HEK293 (cell line): Measurements from ENCODE around the gene COL5A1.

Source experiments
- CTCF ChIA-PET: fragments of 350-600 bp; formaldehyde crosslinking; extraction: SDS; loops from one replicate; lab custom pipeline; 2021; ENCODE audit warnings: antibody characterized with exemption; lab: Yijun Ruan, JAX
- POLR2A ChIA-PET: fragments of 300-600 bp; formaldehyde crosslinking; extraction: SDS; loops from one replicate; lab custom pipeline; 2020; ENCODE audit warnings: antibody characterized with exemption, inconsistent platforms; lab: Yijun Ruan, JAX
- H3K27ac ChIP-seq: fragments of 200-500 bp; sonication (Bioruptor generic); 2 replicates; pipeline ENCODE4 v1.5.1; 2014; ENCODE audit warnings: low read depth, low read length, control low read depth, inconsistent platforms; ENCODE audit errors: extremely low read depth
- H3K36me3 ChIP-seq, 2 experiments: fragments of 200-500 bp in 1 of 2; sonication (Bioruptor generic) in 1 of 2; 1 replicate in 1 of 2; 2 replicates in 1 of 2; pipeline ENCODE4 v1.5.1; 2014 to 2017; ENCODE audit warnings: inconsistent platforms in 2 of 2, low read length in 2 of 2; ENCODE audit not compliant: control insufficient read depth in 2 of 2, insufficient read depth in 1 of 2
- H3K4me1 ChIP-seq: fragments of 200-500 bp; sonication (Bioruptor generic); 2 replicates; pipeline ENCODE4 v1.5.1; 2014; ENCODE audit warnings: mild to moderate bottlenecking, low read length, inconsistent platforms; ENCODE audit not compliant: control insufficient read depth, insufficient read depth
- H3K4me3 ChIP-seq: 2 replicates; pipeline ENCODE4 v1.5.1; 2011; ENCODE audit warnings: low read depth, mild to moderate bottlenecking, control low read depth, low read length, moderate library complexity
- H3K9me3 ChIP-seq: fragments of 200-500 bp; sonication (Bioruptor generic); 2 replicates; pipeline ENCODE4 v1.5.1; 2014; ENCODE audit warnings: low read depth, low read length, inconsistent platforms; ENCODE audit not compliant: control insufficient read depth, insufficient read depth
- CTCF ChIP-seq: fragments of 450-650 bp; formaldehyde crosslinking; IDR thresholded peaks from 2 replicates; pipeline ENCODE4 v1.5.1; 2016; ENCODE audit warnings: missing biosample characterization, missing genetic modification characterization
- HOXC10 ChIP-seq: sonication (generic); formaldehyde crosslinking; IDR thresholded peaks from 2 replicates; pipeline ENCODE4 v1.8.1; 2023; ENCODE audit warnings: mild to moderate bottlenecking, missing genetic modification reagents
- KLF9 ChIP-seq: fragments of 450-650 bp; formaldehyde crosslinking; IDR thresholded peaks from 2 replicates; pipeline ENCODE4 v1.5.1; 2016; ENCODE audit warnings: missing biosample characterization, missing genetic modification characterization, low read depth
- PBX3 ChIP-seq: sonication (generic); formaldehyde crosslinking; IDR thresholded peaks from 2 replicates; pipeline ENCODE4 v1.8.1; 2022; ENCODE audit warnings: mild to moderate bottlenecking, moderate library complexity, missing genetic modification reagents
- PRDM6 ChIP-seq: fragments of 450-650 bp; formaldehyde crosslinking; IDR thresholded peaks from 2 replicates; pipeline ENCODE4 v1.5.1; 2017; ENCODE audit warnings: missing biosample characterization, missing genetic modification characterization
- TSHZ1 ChIP-seq: fragments of 450-650 bp; formaldehyde crosslinking; IDR thresholded peaks from 2 replicates; pipeline ENCODE4 v1.5.1; 2016; ENCODE audit warnings: missing biosample characterization, missing genetic modification characterization, borderline replicate concordance
- ZNF138 ChIP-seq: fragments of 450-650 bp; formaldehyde crosslinking; IDR thresholded peaks from 2 replicates; pipeline ENCODE4 v1.5.1; 2016; ENCODE audit warnings: missing biosample characterization, missing genetic modification characterization, borderline replicate concordance
- ZNF169 ChIP-seq: fragments of 450-650 bp; formaldehyde crosslinking; IDR thresholded peaks from 2 replicates; pipeline ENCODE4 v1.5.1; 2016; ENCODE audit warnings: missing biosample characterization, missing genetic modification characterization
- ZNF202 ChIP-seq: fragments of 450-650 bp; formaldehyde crosslinking; IDR thresholded peaks from 2 replicates; pipeline ENCODE4 v1.5.1; 2016; ENCODE audit warnings: missing biosample characterization, missing genetic modification characterization, borderline replicate concordance
- ZNF274 ChIP-seq, 2 experiments: fragments of 200-500 bp in 1 of 2; fragments of 450-650 bp in 1 of 2; sonication (Bioruptor generic) in 1 of 2; formaldehyde crosslinking in 1 of 2; IDR thresholded peaks; 2 replicates each; pipeline versions ENCODE4 v1.5.1 to v1.6.1; 2014 to 2016; ENCODE audit warnings: borderline replicate concordance in 1 of 2, inconsistent platforms in 1 of 2, low read length in 1 of 2, missing biosample characterization in 1 of 2, missing genetic modification characterization in 1 of 2
- ZNF350 ChIP-seq: fragments of 450-650 bp; formaldehyde crosslinking; IDR thresholded peaks from 2 replicates; pipeline ENCODE4 v1.5.0; 2017; ENCODE audit warnings: missing biosample characterization, mild to moderate bottlenecking, missing genetic modification characterization
- ZNF398 ChIP-seq: fragments of 450-650 bp; formaldehyde crosslinking; IDR thresholded peaks from 2 replicates; pipeline ENCODE4 v1.5.1; 2017; ENCODE audit warnings: missing biosample characterization, missing genetic modification characterization
- ZNF404 ChIP-seq: fragments of 450-650 bp; formaldehyde crosslinking; IDR thresholded peaks from 2 replicates; pipeline ENCODE4 v1.5.1; 2017; ENCODE audit warnings: missing biosample characterization, missing genetic modification characterization
- ZNF48 ChIP-seq: fragments of 450-650 bp; formaldehyde crosslinking; IDR thresholded peaks from 2 replicates; pipeline ENCODE4 v1.5.1; 2016; ENCODE audit warnings: missing biosample characterization, missing genetic modification characterization
- ZNF544 ChIP-seq: fragments of 450-650 bp; formaldehyde crosslinking; IDR thresholded peaks from 2 replicates; pipeline ENCODE4 v1.5.0; 2017; ENCODE audit warnings: missing biosample characterization, missing genetic modification characterization
- ZNF629 ChIP-seq: fragments of 450-650 bp; formaldehyde crosslinking; IDR thresholded peaks from 2 replicates; pipeline ENCODE4 v1.5.1; 2017; ENCODE audit warnings: missing biosample characterization, missing genetic modification characterization
- ZNF639 ChIP-seq: fragments of 450-650 bp; formaldehyde crosslinking; IDR thresholded peaks from 2 replicates; pipeline ENCODE4 v1.5.1; 2016; ENCODE audit warnings: missing biosample characterization, missing genetic modification characterization
- ZNF670 ChIP-seq: fragments of 450-650 bp; formaldehyde crosslinking; IDR thresholded peaks from 2 replicates; pipeline ENCODE4 v1.5.1; 2016; ENCODE audit warnings: missing biosample characterization, missing genetic modification characterization, low read depth
- ZNF768 ChIP-seq: fragments of 450-650 bp; formaldehyde crosslinking; IDR thresholded peaks from 2 replicates; pipeline ENCODE4 v1.5.1; 2018; ENCODE audit warnings: missing biosample characterization, mild to moderate bottlenecking, missing genetic modification characterization
- ZNF777 ChIP-seq: fragments of 450-650 bp; formaldehyde crosslinking; IDR thresholded peaks from 2 replicates; pipeline ENCODE4 v1.5.1; 2017; ENCODE audit warnings: missing biosample characterization, missing genetic modification characterization, borderline replicate concordance
- ZNF785 ChIP-seq: fragments of 450-650 bp; formaldehyde crosslinking; IDR thresholded peaks from 2 replicates; pipeline ENCODE4 v1.5.1; 2016; ENCODE audit warnings: missing biosample characterization, missing genetic modification characterization
- ZNF791 ChIP-seq: fragments of 450-650 bp; formaldehyde crosslinking; IDR thresholded peaks from 2 replicates; pipeline ENCODE4 v1.5.1; 2016; ENCODE audit warnings: missing biosample characterization, missing genetic modification characterization

Gene COL5A1

GRCh38 chr9:134650431-134651190, 9.0 kb downstream of the COL5A1 start:
- no peaks in the 10 kb centered on the region for H3K9me3 ChIP-seq
- TF ChIP-seq CTCF = no peak
- TF ChIP-seq ZNF791 (tag by site-specific recombination) = no peak
- no peak for TF ChIP-seq ZNF169
- no peak for TF ChIP-seq ZNF138
- no peak for TF ChIP-seq HOXC10 (CRISPR knock-in tag)
- no peak for TF ChIP-seq ZNF629
- no peak for TF ChIP-seq ZNF274 (IDR thresholded peaks at IDR 0.05; ENCODE audit: low read length)
- TF ChIP-seq ZNF274 (tag by site-specific recombination; IDR thresholded peaks at IDR 0.05; ENCODE audit: borderline replicate concordance) = no peak
- TF ChIP-seq ZNF785 (tag by site-specific recombination) = no peak
- TF ChIP-seq PBX3 (CRISPR knock-in tag) = no peak
- TF ChIP-seq PRDM6 (tag by site-specific recombination) = no peak
- TF ChIP-seq ZNF202 (tag by site-specific recombination) = no peak
- TF ChIP-seq ZNF639 (tag by site-specific recombination) = no peak
- TF ChIP-seq ZNF350 (tag by site-specific recombination) = no peak
- TF ChIP-seq, all 188 proteins: peak for 0
- Histone ChIP-seq H3K36me3 (peaks cover 0 to 3% of the 10 kb centered on the region in 2 experiments; a peak in 1 of 3 replicates), H3K27ac (no peak overlapping the region), H3K4me1 (no peaks in the 10 kb centered on the region), H3K4me3 (no peak overlapping the region)
- POLR2A ChIA-PET = no interaction called here
- CTCF ChIA-PET = interaction anchor here (0.6 to 1.3 kb wide), 2 partner anchors 11 to 201 kb away, joined by 3 read pairs; no protein-coding TSS in a partner anchor

- Histone ChIP-seq H3K9me3 (no peaks in the 10 kb centered on the region), H3K4me1 (no peaks in the 10 kb centered on the region), H3K27ac (no peak overlapping the region), H3K4me3 (no peak overlapping the region), H3K36me3 (peaks cover 0 to 3% of the 10 kb centered on the region in 2 experiments; a peak in 1 of 3 replicates)
- CTCF ChIA-PET = interaction anchor here (1.3 kb wide), 1 partner anchor 202 kb away, joined by 3 read pairs; no protein-coding TSS in a partner anchor
- POLR2A ChIA-PET = no interaction called here
- TF ChIP-seq ZNF398 (no peak), ZNF768 (no peak), ZNF670 (tag by site-specific recombination) (no peak), ZNF404 (tag by site-specific recombination) (no peak), KLF9 (tag by site-specific recombination) (no peak), ZNF48 (tag by site-specific recombination) (no peak), TSHZ1 (tag by site-specific recombination) (no peak), ZNF777 (tag by site-specific recombination) (no peak), ZNF544 (no peak)
Observed at GRCh38 chr9:134651226-134651905, 9.8 kb downstream of the COL5A1 start.
